H9 (cell line): ENCODE measurements around the gene CFDP1. TPM values are rescaled to one million over a fixed set of nuclear protein-coding genes. Genes with fewer than 3 reads are reported as not detected.

ENCODE experiments used
- DNase-seq: peaks from one replicate; pipeline ENCODE4 v3.0.0-alpha.2; 2017
- H2AFZ ChIP-seq: one replicate; pipeline ENCODE4 v1.6.1; 2013; ENCODE audit warnings: mild to moderate bottlenecking, low read length, control low read depth, moderate library complexity
- H2AK5ac ChIP-seq: 2 replicates; pipeline ENCODE4 v1.6.1; 2013; ENCODE audit warnings: low read length, control low read depth, mixed read lengths; ENCODE audit not compliant: insufficient read length
- H2BK120ac ChIP-seq: one replicate; pipeline ENCODE4 v1.6.1; 2013; ENCODE audit warnings: low read depth, mild to moderate bottlenecking, low read length, control low read depth, inconsistent platforms; ENCODE audit not compliant: poor library complexity, severe bottlenecking
- H2BK12ac ChIP-seq: 2 replicates; pipeline ENCODE4 v1.6.1; 2013; ENCODE audit warnings: low read length, control low read depth, mixed read lengths, low read depth; ENCODE audit not compliant: insufficient read length
- H2BK15ac ChIP-seq: 2 replicates; pipeline ENCODE4 v1.6.1; 2013; ENCODE audit warnings: low read depth, low read length, control low read depth
- H2BK20ac ChIP-seq: one replicate; pipeline ENCODE4 v1.6.1; 2013; ENCODE audit warnings: low read depth, mild to moderate bottlenecking, low read length, control low read depth, inconsistent platforms; ENCODE audit not compliant: poor library complexity, severe bottlenecking
- H2BK5ac ChIP-seq: 2 replicates; pipeline ENCODE4 v1.6.1; 2013; ENCODE audit warnings: low read length, control low read depth, mixed read lengths; ENCODE audit not compliant: insufficient read length
- H3K14ac ChIP-seq: 2 replicates; pipeline ENCODE4 v1.6.1; 2013; ENCODE audit warnings: low read length, control low read depth; ENCODE audit not compliant: insufficient read depth
- H3K18ac ChIP-seq: 2 replicates; pipeline ENCODE4 v1.6.1; 2013; ENCODE audit warnings: low read depth, mild to moderate bottlenecking, mixed read lengths, low read length, control low read depth; ENCODE audit not compliant: insufficient read length
- H3K23ac ChIP-seq: 2 replicates; pipeline ENCODE4 v1.6.1; 2013; ENCODE audit warnings: low read length, control low read depth, mixed read lengths, low read depth; ENCODE audit not compliant: insufficient read length
- H3K23me2 ChIP-seq: 2 replicates; pipeline ENCODE4 v1.6.1; 2013; ENCODE audit warnings: low read depth, mild to moderate bottlenecking, mixed read lengths, low read length, control low read depth; ENCODE audit not compliant: insufficient read length, poor library complexity, severe bottlenecking
- H3K27ac ChIP-seq: 2 replicates; pipeline ENCODE4 v1.5.1; 2013; ENCODE audit warnings: low read length, control low read depth, mixed read lengths, low read depth; ENCODE audit not compliant: insufficient read length
- H3K27me3 ChIP-seq: 2 replicates; pipeline ENCODE4 v1.6.1; 2013; ENCODE audit warnings: low read length, control low read depth, inconsistent platforms; ENCODE audit not compliant: insufficient read depth
- H3K4ac ChIP-seq: 2 replicates; pipeline ENCODE4 v1.6.1; 2013; ENCODE audit warnings: low read depth, mild to moderate bottlenecking, control low read depth, inconsistent platforms, low read length, moderate library complexity
- H3K4me1 ChIP-seq: 2 replicates; pipeline ENCODE4 v1.6.1; 2013; ENCODE audit warnings: low read length, control low read depth, inconsistent platforms; ENCODE audit not compliant: insufficient read depth
- H3K4me2 ChIP-seq: 2 replicates; pipeline ENCODE4 v1.6.1; 2013; ENCODE audit warnings: low read length, control low read depth, mixed read lengths; ENCODE audit not compliant: insufficient read length, insufficient read depth
- H3K56ac ChIP-seq: 2 replicates; pipeline ENCODE4 v1.6.1; 2013; ENCODE audit warnings: low read depth, mild to moderate bottlenecking, mixed read lengths, low read length, control low read depth; ENCODE audit not compliant: insufficient read length
- H3K79me1 ChIP-seq: 2 replicates; pipeline ENCODE4 v1.6.1; 2013; ENCODE audit warnings: low read depth, mild to moderate bottlenecking, moderate library complexity, low read length, control low read depth, inconsistent platforms; ENCODE audit not compliant: insufficient read depth, poor library complexity, severe bottlenecking
- H3K79me2 ChIP-seq: 2 replicates; pipeline ENCODE4 v1.6.1; 2013; ENCODE audit warnings: low read length, control low read depth, inconsistent platforms; ENCODE audit not compliant: insufficient read depth
- H3K9ac ChIP-seq: 2 replicates; pipeline ENCODE4 v1.6.1; 2013; ENCODE audit warnings: low read length, control low read depth, mixed read lengths; ENCODE audit not compliant: insufficient read length; ENCODE audit errors: extremely low read depth
- H3K9me3 ChIP-seq: one replicate; pipeline ENCODE4 v1.6.1; 2013; ENCODE audit warnings: low read depth, low read length, inconsistent platforms; ENCODE audit not compliant: control insufficient read depth
- H3T11ph ChIP-seq: one replicate; pipeline ENCODE4 v1.6.1; 2013; ENCODE audit warnings: mild to moderate bottlenecking, low read length, control low read depth, inconsistent platforms
- H4K20me1 ChIP-seq: one replicate; pipeline ENCODE4 v1.6.1; 2013; ENCODE audit not compliant: control insufficient read depth, insufficient read length, insufficient read depth
- H4K5ac ChIP-seq: 2 replicates; pipeline ENCODE4 v1.6.1; 2013; ENCODE audit warnings: low read depth, mild to moderate bottlenecking, mixed read lengths, low read length, control low read depth; ENCODE audit not compliant: insufficient read length
- H4K8ac ChIP-seq: replicated peaks from 2 replicates; pipeline ENCODE4 v1.6.1; 2013; ENCODE audit warnings: low read length, control low read depth, mixed read lengths, low read depth; ENCODE audit not compliant: insufficient read length
- H4K91ac ChIP-seq: 2 replicates; pipeline ENCODE4 v1.6.1; 2013; ENCODE audit warnings: low read depth, mild to moderate bottlenecking, moderate library complexity, mixed read lengths, low read length, control low read depth; ENCODE audit not compliant: insufficient read length
- H3K27ac Mint-ChIP-seq, 3 experiments: 2 replicates in 2 of 3; 3 replicates in 1 of 3; pipeline ENCODE4 v1.8.0; 2020 to 2021; ENCODE audit warnings: mixed read lengths in 3 of 3, mild to moderate bottlenecking in 1 of 3, moderate library complexity in 1 of 3
- H3K27me3 Mint-ChIP-seq: 2 replicates; pipeline ENCODE4 v1.8.0; 2021; ENCODE audit warnings: low read depth, mild to moderate bottlenecking, moderate library complexity, mixed read lengths
- H3K36me3 Mint-ChIP-seq, 3 experiments: 2 replicates in 2 of 3; 3 replicates in 1 of 3; pipeline ENCODE4 v1.8.0; 2020 to 2021; ENCODE audit warnings: low read depth in 3 of 3, mixed read lengths in 3 of 3; ENCODE audit not compliant: insufficient read depth in 1 of 3
- H3K4me1 Mint-ChIP-seq, 2 experiments: 2 replicates each; pipeline ENCODE4 v1.8.0; 2020; ENCODE audit warnings: mixed read lengths in 2 of 2
- H3K4me3 Mint-ChIP-seq, 2 experiments: 2 replicates in 1 of 2; 3 replicates in 1 of 2; pipeline ENCODE4 v1.8.0; 2020 to 2021; ENCODE audit warnings: mild to moderate bottlenecking in 2 of 2, mixed read lengths in 2 of 2, moderate library complexity in 1 of 2
- H3K9me3 Mint-ChIP-seq, 2 experiments: 2 replicates in 1 of 2; 3 replicates in 1 of 2; pipeline ENCODE4 v1.8.0; 2020; ENCODE audit warnings: mild to moderate bottlenecking in 2 of 2, mixed read lengths in 2 of 2, moderate library complexity in 1 of 2
- WGBS: extraction: QIAGEN DNeasy Blood & Tissue Kit; methylation state at CpG from one replicate; pipeline ENCODE4 v1.1.7; 2013; ENCODE audit warnings: missing lambda C conversion rate, low lambda C conversion rate, mixed read lengths; ENCODE audit not compliant: insufficient read length; ENCODE audit errors: extremely low coverage; 5-methylcytosine and 5-hydroxymethylcytosine counted together
- total RNA-seq: library from RNA; stranded (reverse); gene quantifications from 2 replicates; pipeline ENCODE4 v1.2.1, GENCODE V29; 2021
- TF ChIP-seq, protein P1 (sequence below): fragments of 200-600 bp; sonication (generic); conservative IDR thresholded peaks from 3 replicates; pipeline ENCODE4 v1.8.0; 2021; ENCODE audit warnings: antibody characterized with exemption, mild to moderate bottlenecking

Gene CFDP1
- total RNA-seq, 1 experiment from 2014 or later: 89.2 TPM

DNA sequence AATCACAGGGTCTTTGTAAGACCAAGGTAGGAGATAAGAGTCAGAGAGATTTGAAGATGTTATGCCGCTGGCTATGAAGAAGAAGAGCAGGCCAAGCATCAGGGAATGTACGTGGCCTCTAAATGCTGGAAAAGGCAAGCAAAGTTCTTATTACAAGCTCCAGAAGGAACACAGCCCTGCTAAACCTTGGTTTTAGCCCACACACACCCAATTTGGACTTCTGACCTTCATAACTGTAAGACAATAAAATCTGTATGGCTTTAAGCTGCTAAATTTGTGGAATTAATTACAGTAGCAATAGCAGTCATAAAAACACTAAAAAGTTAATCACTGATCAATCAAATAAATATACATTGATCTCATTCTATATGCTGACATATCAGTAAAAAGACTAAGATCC, 25.1 kb upstream of the CFDP1 start:
- TF ChIP-seq, protein P1, sequence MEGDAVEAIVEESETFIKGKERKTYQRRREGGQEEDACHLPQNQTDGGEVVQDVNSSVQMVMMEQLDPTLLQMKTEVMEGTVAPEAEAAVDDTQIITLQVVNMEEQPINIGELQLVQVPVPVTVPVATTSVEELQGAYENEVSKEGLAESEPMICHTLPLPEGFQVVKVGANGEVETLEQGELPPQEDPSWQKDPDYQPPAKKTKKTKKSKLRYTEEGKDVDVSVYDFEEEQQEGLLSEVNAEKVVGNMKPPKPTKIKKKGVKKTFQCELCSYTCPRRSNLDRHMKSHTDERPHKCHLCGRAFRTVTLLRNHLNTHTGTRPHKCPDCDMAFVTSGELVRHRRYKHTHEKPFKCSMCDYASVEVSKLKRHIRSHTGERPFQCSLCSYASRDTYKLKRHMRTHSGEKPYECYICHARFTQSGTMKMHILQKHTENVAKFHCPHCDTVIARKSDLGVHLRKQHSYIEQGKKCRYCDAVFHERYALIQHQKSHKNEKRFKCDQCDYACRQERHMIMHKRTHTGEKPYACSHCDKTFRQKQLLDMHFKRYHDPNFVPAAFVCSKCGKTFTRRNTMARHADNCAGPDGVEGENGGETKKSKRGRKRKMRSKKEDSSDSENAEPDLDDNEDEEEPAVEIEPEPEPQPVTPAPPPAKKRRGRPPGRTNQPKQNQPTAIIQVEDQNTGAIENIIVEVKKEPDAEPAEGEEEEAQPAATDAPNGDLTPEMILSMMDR: no peak
- peaks cover 60 to 85% of the 10 kb centered on the region in 2 experiments for H3K4me1 Mint-ChIP-seq

More for the DNA sequence above, 25.1 kb upstream of the CFDP1 start:
- Histone ChIP-seq H3K9me3 (no peaks in the 10 kb centered on the region), H3T11ph (no peak overlapping the region), H2BK20ac (no peak overlapping the region), H4K20me1 (no peaks in the 10 kb centered on the region), H4K5ac (no peak overlapping the region), H3K9ac (no peak overlapping the region), H2AK5ac (no peak overlapping the region), H3K4me1 (no peaks in the 10 kb centered on the region; the same call in 1 of the 2 replicates), H3K4ac (no peak overlapping the region), H3K27me3 (no peaks in the 10 kb centered on the region), H3K27ac (no peak overlapping the region), H3K14ac (no peak overlapping the region), H3K23ac (no peak overlapping the region), H3K79me1 (peaks cover 3% of the 10 kb centered on the region), H4K91ac (no peak overlapping the region), H3K18ac (no peak overlapping the region), H2AFZ (no peak overlapping the region), H2BK120ac (no peak overlapping the region), H3K23me2 (peaks cover under 1% of the 10 kb centered on the region), H4K8ac (no peak overlapping the region), H3K79me2 (peaks cover 35% of the 10 kb centered on the region; the same call in 1 of the 2 replicates), H2BK15ac (no peak overlapping the region), H3K56ac (no peak overlapping the region), H2BK5ac (no peak overlapping the region), H3K4me2 (no peak overlapping the region), H2BK12ac (no peak overlapping the region)
- no peaks in the 10 kb centered on the region for H3K9me3 Mint-ChIP-seq
- H3K36me3 Mint-ChIP-seq: peaks cover 4 to 17% (median 11%) of the 10 kb centered on the region in 3 experiments
- no peak overlapping the region for H3K4me3 Mint-ChIP-seq
- no peak for DNase-seq
- no CpG with 5 or more reads among the region's 2 CpGs for WGBS
- H3K27me3 Mint-ChIP-seq: no peaks in the 10 kb centered on the region; the same call in none of the 2 replicates
- no peak overlapping the region; a peak in 2 of 7 replicates for H3K27ac Mint-ChIP-seq
